ENCODE measurements around the gene COL6A3. TPM values are rescaled to one million over a fixed set of nuclear protein-coding genes. Genes with fewer than 3 reads are reported as not detected.

COL6A3 gene
- total and polyA plus RNA-seq, 2 experiments from 2014 or later = 1.3 to 4.1 TPM

DNA sequence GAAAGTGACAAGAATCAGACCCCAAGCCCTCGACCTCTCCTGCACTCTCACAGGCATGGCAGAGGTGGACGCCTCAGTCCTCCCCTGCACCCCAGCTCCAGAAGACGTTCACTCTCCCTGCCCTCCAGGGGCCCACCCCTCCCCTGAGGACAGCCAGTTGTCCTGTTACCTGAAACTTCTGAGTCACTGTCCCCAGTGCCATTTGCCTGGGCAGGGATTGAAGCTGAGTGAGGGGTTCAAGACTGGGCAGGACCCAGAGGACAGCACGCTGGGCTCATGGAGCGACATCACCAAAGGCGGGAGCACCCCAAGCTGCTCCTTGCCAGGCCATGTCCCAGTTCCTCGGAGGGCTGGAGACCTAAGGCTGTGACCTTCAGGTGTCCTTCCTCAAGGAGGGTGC lies 34.2 kb upstream of the COL6A3 start:
- no peak for DNase-seq (ENCODE audit: low read depth in 1 of 2, low spot score in 1 of 2)
- Histone ChIP-seq H3K27ac (no peak overlapping the region), H3K4me3 (no peak overlapping the region), H3K27me3 (no peaks in the 10 kb centered on the region), H3K4me1 (ENCODE audit: low read depth) (peaks cover 5% of the 10 kb centered on the region), H3K9me3 (ENCODE audit: low read depth) (no peaks in the 10 kb centered on the region), H3K36me3 (no peaks in the 10 kb centered on the region)
- TF ChIP-seq CTCF (IDR thresholded peaks at IDR 0.05; ENCODE audit: low read depth, low read length) = no peak

GRCh38 chr2:237447496-237447895 lies 33.5 kb upstream of the COL6A3 start:
- H3K4me3 ChIP-seq = no peak overlapping the region
- TF ChIP-seq CTCF (IDR thresholded peaks at IDR 0.05; ENCODE audit: low read depth, low read length) = no peak
- H3K4me1 ChIP-seq (ENCODE audit: low read depth) = peaks cover 5% of the 10 kb centered on the region
- no peaks in the 10 kb centered on the region for H3K27me3 ChIP-seq
- no peak for DNase-seq (ENCODE audit: low read depth in 1 of 2, low spot score in 1 of 2)
- H3K9me3 ChIP-seq (ENCODE audit: low read depth) = no peaks in the 10 kb centered on the region
- H3K27ac ChIP-seq = no peak overlapping the region
- H3K36me3 ChIP-seq = no peaks in the 10 kb centered on the region

- no peaks in the 10 kb centered on the region for H3K27me3 ChIP-seq
- H3K36me3 ChIP-seq = no peaks in the 10 kb centered on the region
- DNase-seq (ENCODE audit: low read depth in 1 of 2, low spot score in 1 of 2) = peak in 1 of 2 donors; percentile 73
- H3K4me3 ChIP-seq = no peak overlapping the region
- no peak for TF ChIP-seq CTCF (IDR thresholded peaks at IDR 0.05; ENCODE audit: low read depth, low read length)
- H3K9me3 ChIP-seq (ENCODE audit: low read depth) = no peaks in the 10 kb centered on the region
- peaks cover 5% of the 10 kb centered on the region for H3K4me1 ChIP-seq (ENCODE audit: low read depth)
- H3K27ac ChIP-seq = no peak overlapping the region
These were observed 32.3 kb upstream of the COL6A3 start for GRCh38 chr2:237446338-237446665.

- Histone ChIP-seq H3K27ac (no peak overlapping the region), H3K27me3 (no peaks in the 10 kb centered on the region), H3K9me3 (ENCODE audit: low read depth) (no peaks in the 10 kb centered on the region), H3K4me1 (ENCODE audit: low read depth) (peaks cover 5% of the 10 kb centered on the region), H3K4me3 (no peak overlapping the region), H3K36me3 (no peaks in the 10 kb centered on the region)
- no peak for TF ChIP-seq CTCF (IDR thresholded peaks at IDR 0.05; ENCODE audit: low read depth, low read length)
- DNase-seq (ENCODE audit: low read depth in 1 of 2, low spot score in 1 of 2) = no peak
These were observed 31.8 kb upstream of the COL6A3 start for GRCh38 chr2:237445611-237446337.

- no peak for TF ChIP-seq CTCF (IDR thresholded peaks at IDR 0.05; ENCODE audit: low read depth, low read length)
- Histone ChIP-seq H3K27ac (no peak overlapping the region), H3K4me3 (no peak overlapping the region), H3K4me1 (ENCODE audit: low read depth) (peaks cover under 1% of the 10 kb centered on the region), H3K27me3 (no peaks in the 10 kb centered on the region), H3K9me3 (ENCODE audit: low read depth) (no peaks in the 10 kb centered on the region), H3K36me3 (no peaks in the 10 kb centered on the region)
- DNase-seq (ENCODE audit: low read depth in 1 of 2, low spot score in 1 of 2) = no peak
These were observed 30.1 kb upstream of the COL6A3 start for GRCh38 chr2:237444071-237444470.
